GM21529 (cell line): Measurements from ENCODE around the gene OBSL1.

Experiments used
- ATAC-seq: cut with Tn5 transposase; IDR thresholded peaks from one replicate; pipeline ENCODE4 v1.9.1; 2021; ENCODE audit not compliant: unreplicated experiment

OBSL1 gene

DNA sequence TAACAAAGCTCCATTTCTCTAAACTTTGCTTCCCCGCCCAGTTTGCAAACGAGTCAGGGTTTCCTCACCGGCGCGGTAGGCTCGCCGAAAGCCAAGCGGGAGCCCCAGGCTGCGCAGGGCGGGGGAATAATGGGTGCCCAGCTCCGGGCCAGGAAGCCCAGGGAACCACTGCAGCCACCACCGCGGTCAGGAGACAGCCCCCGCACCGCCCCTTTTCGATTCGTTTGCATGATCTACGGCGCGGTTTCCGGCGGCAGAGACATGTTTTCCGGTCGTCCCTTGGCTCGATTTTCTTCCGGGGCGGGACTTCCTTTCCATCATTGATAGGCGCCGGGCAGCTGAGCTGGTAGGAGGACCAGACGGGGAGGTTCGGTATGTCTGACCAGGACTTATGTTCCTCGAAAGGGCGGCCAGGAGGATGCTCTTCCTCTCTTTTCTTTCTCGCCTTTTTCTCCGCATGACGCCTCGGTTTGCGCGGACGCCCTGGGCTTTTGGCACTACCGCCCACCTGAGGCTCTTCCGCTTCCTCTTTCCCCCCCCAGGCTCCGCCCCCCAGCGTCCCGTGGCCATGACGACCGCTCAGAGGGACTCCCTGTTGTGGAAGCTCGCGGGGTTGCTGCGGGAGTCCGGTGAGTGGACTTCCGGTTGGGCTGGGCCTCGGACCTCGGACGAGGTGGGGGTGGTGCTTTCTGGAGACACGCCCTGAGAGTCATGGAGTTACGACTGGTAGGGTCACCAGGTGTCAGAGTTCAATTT, 26.4 kb upstream of the OBSL1 start, which contains the start of gene STK11IP:
TSS of gene STK11IP (plus strand) at position 306 of the 756 bp plus-strand sequence. CDS start at position 569, 263 bp downstream.
- ATAC-seq, result peak; percentile 92

DNA sequence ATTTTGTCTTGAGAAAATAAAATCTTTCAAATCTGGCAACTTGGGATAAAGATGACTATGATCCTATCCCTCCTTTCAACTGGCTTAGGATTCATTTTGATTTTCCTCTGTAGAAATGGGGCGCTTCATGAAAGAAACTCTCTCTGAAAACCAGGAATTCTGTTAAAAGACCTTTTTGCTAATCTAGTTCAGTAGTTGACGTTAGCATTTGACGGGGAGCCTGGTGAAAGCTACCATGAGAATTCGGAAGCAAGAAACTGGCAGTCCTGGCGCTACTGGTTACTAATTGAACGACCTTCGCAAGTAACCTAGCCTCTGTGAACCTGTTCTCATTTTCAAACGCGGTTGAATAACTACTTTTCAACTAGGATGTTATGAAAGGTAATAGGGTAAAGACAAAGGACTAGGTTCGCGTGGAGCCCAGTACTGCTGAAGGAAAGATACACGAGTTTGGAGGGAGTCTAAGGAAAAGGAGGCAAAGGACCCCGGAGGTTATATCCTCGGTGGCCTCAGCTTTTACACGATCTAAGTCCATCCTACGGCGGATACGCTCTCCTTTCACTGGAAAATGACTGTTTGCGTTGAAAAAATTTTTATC, 25.7 kb upstream of the OBSL1 start:
- no peak for ATAC-seq

- no peak for ATAC-seq
These were observed 23.9 kb upstream of the OBSL1 start for GRCh38 chr2:219595256-219595655.

GRCh38 chr2:219593154-219593553, 21.8 kb upstream of the OBSL1 start:
- ATAC-seq, result no peak

GRCh38 chr2:219592736-219593135, 21.4 kb upstream of the OBSL1 start:
- ATAC-seq, result no peak

GRCh38 chr2:219591091-219591490, 19.8 kb upstream of the OBSL1 start:
- ATAC-seq, result no peak

GRCh38 chr2:219581346-219581745, 10.0 kb upstream of the OBSL1 start:
- no peak for ATAC-seq

DNA sequence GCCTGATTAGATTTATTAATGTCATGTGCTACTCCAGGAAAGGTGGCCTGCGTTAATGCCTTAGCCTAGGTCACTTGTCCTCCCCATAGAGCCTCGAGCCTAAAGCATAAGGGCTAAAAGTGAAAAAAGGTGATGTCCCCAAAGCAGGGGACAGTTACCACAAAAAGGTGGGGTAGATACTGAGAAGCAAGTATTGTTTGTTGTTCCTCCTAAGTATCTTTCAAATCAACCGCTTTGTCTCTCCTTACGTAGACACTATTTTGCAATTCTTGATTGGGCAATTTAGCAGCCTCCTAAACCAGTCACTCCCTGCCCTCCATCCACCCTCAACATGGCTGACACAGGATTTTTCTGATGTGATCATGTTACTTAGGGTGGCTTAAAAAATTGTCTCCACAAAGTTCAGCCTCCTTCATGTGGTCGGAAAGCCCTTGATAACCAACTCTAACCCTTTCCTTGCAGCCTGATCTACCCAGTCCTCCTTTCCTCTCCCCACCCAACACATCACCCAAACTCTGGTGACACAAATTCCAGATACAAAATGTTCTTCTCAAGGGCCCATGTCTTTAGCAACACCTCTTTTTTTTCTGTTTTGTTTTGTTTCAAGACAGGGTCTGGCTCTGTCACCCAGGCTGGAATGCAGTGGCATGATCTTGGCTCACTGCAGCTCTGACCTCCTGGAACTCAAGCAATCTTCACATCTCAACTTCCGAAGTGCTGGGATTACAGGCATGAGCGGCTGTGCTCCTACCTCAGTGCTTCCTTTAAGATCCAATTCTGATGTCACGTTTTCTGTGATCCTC, 7.7 kb upstream of the OBSL1 start:
- no peak for ATAC-seq

GRCh38 chr2:219576505-219577388, 5.4 kb upstream of the OBSL1 start:
- ATAC-seq, result no peak

DNA sequence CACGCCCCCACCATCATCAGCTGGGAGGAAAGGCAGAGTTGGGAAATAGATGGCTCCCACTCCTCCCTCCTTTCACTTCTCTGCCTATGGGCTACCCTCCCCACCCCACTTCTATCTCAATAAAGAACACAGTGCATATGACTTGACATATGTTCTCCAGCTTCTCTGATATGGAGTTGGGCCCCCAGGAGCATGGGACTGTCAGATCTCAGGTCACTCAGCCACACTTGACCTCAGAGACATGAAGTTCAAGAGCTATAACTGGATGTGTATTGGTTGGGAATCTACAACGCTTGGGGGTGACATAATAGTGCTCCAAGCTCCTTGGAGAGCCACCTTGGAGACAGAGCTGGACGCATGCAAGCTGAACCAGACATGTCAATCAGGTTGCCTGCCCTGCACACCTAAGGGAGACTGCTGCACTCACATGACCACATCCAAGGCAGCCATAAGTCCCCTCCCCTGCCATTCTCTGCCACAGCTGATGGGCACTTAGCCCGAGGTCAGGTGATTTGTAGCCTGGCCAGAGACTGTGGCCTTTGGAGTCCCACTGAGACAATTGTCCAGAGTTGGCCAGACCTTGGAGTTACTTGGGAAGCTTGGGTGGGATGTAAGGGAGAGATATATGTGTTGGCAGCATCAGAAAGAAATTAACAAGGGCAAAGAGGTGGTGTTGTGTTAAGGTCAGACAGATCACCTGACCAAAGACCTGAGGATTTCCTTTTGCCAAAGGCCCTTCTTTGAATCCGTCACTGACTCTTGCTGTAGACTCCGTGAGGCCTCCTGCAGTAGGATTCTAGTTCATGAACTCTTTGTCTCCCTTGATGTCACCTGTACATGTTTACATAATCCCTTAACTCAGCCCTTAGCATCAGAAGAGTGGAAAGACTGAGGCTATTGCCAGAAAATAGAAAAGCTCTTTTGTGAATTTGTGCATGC, 4.5 kb upstream of the OBSL1 start:
- ATAC-seq, result no peak

GRCh38 chr2:219574484-219575311, 3.4 kb upstream of the OBSL1 start:
- ATAC-seq, result no peak

DNA sequence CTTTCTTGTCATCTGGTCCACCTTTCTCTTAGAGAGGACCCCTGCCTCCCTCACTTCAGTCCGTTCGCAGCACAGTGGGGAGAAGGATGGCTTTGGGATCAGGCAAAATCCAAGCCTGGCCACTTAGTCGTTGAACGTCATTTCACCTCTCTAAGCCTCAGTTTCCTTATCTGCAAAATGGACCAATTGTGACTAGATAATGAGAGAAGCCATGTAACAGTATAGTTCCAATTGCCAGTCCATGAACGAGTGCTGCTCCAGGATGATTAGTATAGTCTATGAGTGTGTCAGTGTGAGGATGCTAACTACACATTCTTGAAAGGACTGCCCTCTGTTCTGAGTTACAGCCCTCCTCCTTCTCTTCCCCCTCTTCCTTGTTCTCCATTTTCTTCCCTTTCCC, 1.8 kb upstream of the OBSL1 start:
- ATAC-seq, result no peak

DNA sequence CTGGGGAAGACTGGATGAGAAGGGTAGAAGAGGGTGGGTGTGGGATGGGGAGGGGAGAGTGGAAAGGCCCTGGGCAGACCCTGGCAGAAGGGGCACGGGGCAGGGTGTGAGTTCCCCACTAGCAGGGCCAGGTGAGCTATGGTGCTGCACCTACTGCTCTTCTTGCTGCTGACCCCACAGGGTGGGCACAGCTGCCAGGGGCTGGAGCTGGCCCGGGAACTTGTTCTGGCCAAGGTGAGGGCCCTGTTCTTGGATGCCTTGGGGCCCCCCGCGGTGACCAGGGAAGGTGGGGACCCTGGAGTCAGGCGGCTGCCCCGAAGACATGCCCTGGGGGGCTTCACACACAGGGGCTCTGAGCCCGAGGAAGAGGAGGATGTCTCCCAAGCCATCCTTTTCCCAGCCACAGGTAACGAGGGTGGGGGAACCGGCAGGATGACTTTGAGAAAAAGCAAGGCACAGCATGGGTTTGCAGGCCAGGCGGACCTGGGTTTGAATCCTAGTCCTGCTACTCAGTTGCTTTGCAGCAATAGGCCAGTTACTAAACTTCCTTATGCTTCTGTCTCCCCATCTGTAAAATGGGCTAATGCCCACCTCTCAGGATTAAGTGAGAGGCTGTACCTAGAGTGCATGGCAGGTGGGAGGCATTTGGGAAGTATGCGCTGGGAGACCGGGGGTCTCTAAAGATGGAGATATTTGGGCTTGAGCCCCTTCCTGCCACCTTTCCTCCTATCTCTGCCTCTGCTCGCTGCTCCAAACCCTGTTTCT, 1.1 kb upstream of the OBSL1 start, which contains the start of gene INHA:
TSS of gene INHA (plus strand) at position 74 of the 765 bp plus-strand sequence. CDS start at position 139, 65 bp downstream.
- ATAC-seq, result no peak

DNA sequence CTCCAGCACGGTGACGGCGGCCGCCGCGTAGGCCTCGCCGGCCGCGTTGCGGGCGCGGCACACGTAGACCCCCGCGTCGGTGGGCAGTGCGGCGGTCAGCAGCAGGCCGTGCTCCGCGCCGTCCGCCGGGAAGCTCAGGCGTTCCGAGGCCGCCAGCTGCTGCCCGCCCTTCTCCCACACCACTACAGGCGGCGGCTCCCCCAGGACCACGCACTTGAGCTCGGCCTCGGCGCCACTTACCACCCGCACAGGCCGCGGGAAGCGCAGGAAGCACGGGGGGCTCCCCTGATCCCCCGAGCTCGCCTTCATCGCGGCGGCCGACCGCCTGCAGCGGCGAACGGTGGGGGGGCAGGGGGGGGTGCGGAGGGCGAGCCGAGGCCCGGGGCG, 422 bp downstream of the OBSL1 start:
- no peak for ATAC-seq

DNA sequence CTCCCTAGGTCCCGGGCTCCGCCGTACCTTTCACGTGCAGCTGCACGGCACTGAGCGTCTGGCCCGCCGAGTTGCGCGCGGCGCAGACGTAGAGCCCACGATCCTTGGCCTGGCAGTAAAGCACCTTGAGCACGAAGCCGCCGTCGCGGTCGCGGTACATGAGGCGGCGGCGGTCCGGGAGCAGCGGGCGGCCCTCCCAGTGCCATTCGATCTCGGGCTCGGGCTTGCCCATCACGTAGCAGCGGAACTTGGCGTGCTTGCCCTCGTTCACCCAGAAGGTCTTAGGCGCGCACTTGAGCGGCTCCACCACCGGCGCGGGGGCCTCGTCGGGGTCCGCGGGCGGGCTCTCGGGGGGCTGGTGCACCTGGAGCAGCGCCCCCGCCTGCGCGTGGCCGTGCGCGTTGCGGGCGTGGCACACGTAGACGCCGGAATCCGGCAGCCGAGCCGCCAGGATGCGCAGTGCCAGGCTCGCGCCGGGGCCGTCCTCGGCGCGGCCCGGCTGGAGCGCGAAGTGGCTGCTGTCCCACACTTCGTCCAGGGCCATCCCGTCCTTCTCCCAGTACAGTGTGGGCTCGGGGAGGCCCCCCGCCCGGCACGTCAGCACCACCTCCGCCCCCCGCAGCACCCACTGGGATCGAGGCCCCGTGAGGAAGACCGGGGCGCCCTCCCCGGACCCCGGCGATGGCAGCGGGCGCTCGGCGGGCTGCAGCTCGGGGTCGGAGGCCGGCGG, 980 bp downstream of the OBSL1 start:
- no peak for ATAC-seq

GRCh38 chr2:219569635-219570034, 1.7 kb downstream of the OBSL1 start:
- no peak for ATAC-seq

- ATAC-seq, result no peak
These were observed 2.3 kb downstream of the OBSL1 start for GRCh38 chr2:219569041-219569440.
